Omental fat pad (tissue), 4 donors: ENCODE results near the gene ZIC2. TPM values are rescaled to one million over a fixed set of nuclear protein-coding genes. Genes with fewer than 3 reads are reported as not detected.
A peak's percentile ranks its signal among the peaks of the same experiment; 100 is the strongest.

Experiments
- ATAC-seq: fragments of 150-250 bp; one replicate; pipeline ENCODE4 v1.9.1; 2016; ENCODE audit warnings: mild to moderate bottlenecking, moderate library complexity; ENCODE audit not compliant: low FRiP score
- DNase-seq: peaks from one replicate; pipeline ENCODE4 v3.0.0-alpha.2; 2019; ENCODE audit warnings: low spot score
- CTCF ChIP-seq, 3 donors: fragments of 450-650 bp; IDR thresholded peaks; one replicate each; pipeline ENCODE4 v1.5.1; 2016 to 2017; ENCODE audit warnings: antibody characterized with exemption in 3 of 3, mild to moderate bottlenecking in 3 of 3, moderate library complexity in 2 of 3
- total RNA-seq, 4 donors: library from RNA; depleted of rRNA; stranded (reverse); fragments of >200 nt; gene quantifications; one replicate each; pipeline ENCODE4 v1.1.0, GENCODE V29; 2016

The ZIC2 gene
- total RNA-seq, 4 donors from 2014 or later, result not detected

- ATAC-seq, result peak; percentile 7
- TF ChIP-seq CTCF (IDR thresholded peaks at IDR 0.05), result no peak
- no peak for DNase-seq
These were observed 10.7 kb upstream of the ZIC2 start for GRCh38 chr13:99970651-99971575.

GRCh38 chr13:99971576-99972189, 9.9 kb upstream of the ZIC2 start, which contains the start of gene ZIC5:
TSS of gene ZIC5 (minus strand) at chr13:99971767. CDS start at chr13:99971603, 164 bp downstream.
- DNase-seq (no peak), ATAC-seq (no peak)
- no peak for TF ChIP-seq CTCF (IDR thresholded peaks at IDR 0.05)

DNA sequence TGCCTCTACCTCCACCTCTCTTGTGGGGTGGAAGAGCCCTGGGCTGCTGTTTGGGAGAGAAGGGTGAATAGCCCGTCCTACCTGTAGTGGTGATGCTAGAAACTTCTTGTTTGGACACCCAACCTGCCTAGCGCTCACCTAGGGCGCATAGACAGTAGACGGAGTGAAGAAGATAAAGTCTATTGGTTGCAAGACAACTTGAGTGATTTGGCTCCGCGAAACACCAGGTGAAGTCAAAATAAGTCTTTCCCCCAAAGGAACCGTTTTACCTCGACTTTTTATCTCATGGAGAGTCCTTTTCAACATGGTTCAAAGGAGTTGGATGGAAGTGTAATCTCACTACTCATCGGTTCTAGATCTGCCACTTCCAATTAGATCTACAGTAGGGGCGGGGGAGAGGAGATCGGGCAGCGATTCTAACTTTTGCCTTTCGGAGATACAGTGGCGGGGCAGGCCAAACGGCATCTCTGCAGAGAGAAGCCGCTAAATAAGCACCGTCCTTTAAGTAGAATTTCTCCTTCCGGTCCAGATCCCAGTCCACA, 9.3 kb upstream of the ZIC2 start:
- DNase-seq (no peak), ATAC-seq (no peak)
- TF ChIP-seq CTCF (IDR thresholded peaks at IDR 0.05), result no peak

GRCh38 chr13:99973163-99973807, 8.3 kb upstream of the ZIC2 start:
- no peak for TF ChIP-seq CTCF (IDR thresholded peaks at IDR 0.05)
- ATAC-seq, result no peak

DNA sequence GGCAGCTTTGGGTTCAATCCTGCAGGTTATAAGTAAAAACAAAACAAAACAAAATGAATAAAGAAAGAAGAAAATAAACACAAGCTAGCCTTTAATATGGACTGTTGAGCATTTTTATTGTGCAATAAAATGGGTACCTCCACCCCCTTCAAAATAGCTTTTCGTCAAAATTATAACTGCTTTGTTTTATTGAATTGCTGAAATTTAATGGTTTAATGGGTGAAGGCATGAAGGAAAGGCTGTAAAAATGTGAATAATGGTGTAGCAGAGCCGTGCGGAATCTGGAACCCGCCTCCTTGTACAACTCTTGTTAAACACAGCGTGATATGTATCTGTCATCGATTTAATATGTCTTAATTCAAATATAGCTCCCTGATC, 7.8 kb upstream of the ZIC2 start:
- TF ChIP-seq CTCF (IDR thresholded peaks at IDR 0.05), result no peak
- DNase-seq, result no peak
- no peak for ATAC-seq

More at GRCh38 chr13:99973163-99973807, 8.3 kb upstream of the ZIC2 start:
- no peak for DNase-seq

DNA sequence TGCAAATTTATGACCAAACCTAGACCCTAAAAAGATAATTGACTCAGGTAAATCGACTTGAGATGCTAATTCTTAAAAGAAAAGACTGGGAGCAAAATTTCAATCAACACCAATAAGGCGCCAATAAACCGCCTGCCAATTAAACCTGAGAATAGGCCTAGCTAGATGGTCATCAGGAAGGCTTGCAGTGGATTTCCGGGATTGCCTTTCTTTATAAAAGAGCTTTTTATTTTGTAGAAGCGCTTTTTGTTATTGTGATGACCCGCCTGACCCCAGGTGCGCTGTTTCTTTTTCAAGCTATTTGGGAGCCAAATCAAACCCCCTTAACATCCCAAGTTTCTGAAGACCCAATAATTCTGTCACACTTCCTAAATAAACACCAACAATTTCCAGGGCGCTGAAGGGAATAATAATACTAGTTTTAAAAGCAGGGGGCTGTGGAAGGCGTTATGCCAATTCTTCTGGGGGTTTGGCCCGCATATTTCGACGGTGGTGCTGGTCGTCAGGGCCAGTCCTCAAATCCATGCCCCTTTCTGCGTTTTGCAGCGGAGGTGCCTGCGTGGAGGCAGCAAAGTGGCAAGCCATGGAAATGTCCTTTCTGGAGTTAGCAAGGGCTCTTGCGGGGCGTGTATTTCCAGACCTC, 7.2 kb upstream of the ZIC2 start:
- DNase-seq (no peak), ATAC-seq (no peak)
- TF ChIP-seq CTCF (IDR thresholded peaks at IDR 0.05), result no peak
